ENCODE results near the gene EPHB2. TPM values are rescaled to one million over a fixed set of nuclear protein-coding genes. Genes with fewer than 3 reads are reported as not detected.
A peak's percentile ranks its signal among the peaks of the same experiment; 100 is the strongest.

The EPHB2 gene
- polyA plus RNA-seq, 4 donors, result 1.1 to 52.5 (median 15.8) TPM

GRCh38 chr1:22959545-22960360, 249.1 kb downstream of the EPHB2 start:
- Histone ChIP-seq H3K4me1 (ENCODE audit: control insufficient read depth in 3 of 3, insufficient read depth in 2 of 3, low read depth in 1 of 3, low read length in 2 of 3) (no peaks in the 10 kb centered on the region), H3K36me3 (ENCODE audit: control insufficient read depth in 3 of 3, insufficient read depth in 2 of 3, low read depth in 1 of 3, low read length in 3 of 3) (no peaks in the 10 kb centered on the region), H3K9me3 (ENCODE audit: control insufficient read depth in 2 of 2, insufficient read depth in 1 of 2, low read depth in 1 of 2, low read length in 1 of 2) (no peaks in the 10 kb centered on the region), H3K27ac (ENCODE audit: low read depth in 1 of 3, low read length in 2 of 3) (no peak overlapping the region), H3K4me3 (ENCODE audit: low read depth in 1 of 3, low read length in 3 of 3) (no peak overlapping the region), H3K27me3 (ENCODE audit: control insufficient read depth in 3 of 3, insufficient read depth in 3 of 3, low read length in 3 of 3) (peaks cover 0 to 12% (median 5%) of the 10 kb centered on the region in 3 donors)
- 63 to 74% (median 71%) methylated on average over 7 of the region's 7 CpGs for WGBS, 3 donors
- DNase-seq (peak; percentile 48 to 53), FAIRE-seq (no peak)

- no peak overlapping the region for H3K4me3 ChIP-seq (ENCODE audit: low read depth in 1 of 3, low read length in 3 of 3)
- peaks cover 0 to 5% of the 10 kb centered on the region in 2 donors for H3K9me3 ChIP-seq (ENCODE audit: control insufficient read depth in 2 of 2, insufficient read depth in 1 of 2, low read depth in 1 of 2, low read length in 1 of 2)
- H3K27me3 ChIP-seq (ENCODE audit: control insufficient read depth in 3 of 3, insufficient read depth in 3 of 3, low read length in 3 of 3), result no peaks in the 10 kb centered on the region
- H3K36me3 ChIP-seq (ENCODE audit: control insufficient read depth in 3 of 3, insufficient read depth in 2 of 3, low read depth in 1 of 3, low read length in 3 of 3), result no peaks in the 10 kb centered on the region
- WGBS, 3 donors, result 44 to 64% (median 61%) methylated on average over 3 of the region's 3 CpGs
- no peak for DNase-seq
- no peaks in the 10 kb centered on the region for H3K4me1 ChIP-seq (ENCODE audit: control insufficient read depth in 3 of 3, insufficient read depth in 2 of 3, low read depth in 1 of 3, low read length in 2 of 3)
- H3K27ac ChIP-seq (ENCODE audit: low read depth in 1 of 3, low read length in 2 of 3), result no peak overlapping the region
- no peak for FAIRE-seq
These were observed 251.9 kb downstream of the EPHB2 start for GRCh38 chr1:22962558-22962957.

GRCh38 chr1:22963044-22963677, 252.5 kb downstream of the EPHB2 start:
- Histone ChIP-seq H3K27me3 (ENCODE audit: control insufficient read depth in 3 of 3, insufficient read depth in 3 of 3, low read length in 3 of 3) (no peaks in the 10 kb centered on the region), H3K36me3 (ENCODE audit: control insufficient read depth in 3 of 3, insufficient read depth in 2 of 3, low read depth in 1 of 3, low read length in 3 of 3) (no peaks in the 10 kb centered on the region), H3K9me3 (ENCODE audit: control insufficient read depth in 2 of 2, insufficient read depth in 1 of 2, low read depth in 1 of 2, low read length in 1 of 2) (peaks cover 0 to 5% of the 10 kb centered on the region in 2 donors), H3K27ac (ENCODE audit: low read depth in 1 of 3, low read length in 2 of 3) (no peak overlapping the region), H3K4me3 (ENCODE audit: low read depth in 1 of 3, low read length in 3 of 3) (no peak overlapping the region), H3K4me1 (ENCODE audit: control insufficient read depth in 3 of 3, insufficient read depth in 2 of 3, low read depth in 1 of 3, low read length in 2 of 3) (no peaks in the 10 kb centered on the region)
- peak in 1 of 2 donors; percentile 32 for DNase-seq
- WGBS, 3 donors, result 75 to 84% (median 77%) methylated on average over 9 to 10 of the region's 10 CpGs
- FAIRE-seq, result no peak

- 74 to 81% (median 78%) methylated on average over 5 of the region's 5 CpGs for WGBS, 3 donors
- Histone ChIP-seq H3K9me3 (ENCODE audit: control insufficient read depth in 2 of 2, insufficient read depth in 1 of 2, low read depth in 1 of 2, low read length in 1 of 2) (peaks cover 0 to 5% of the 10 kb centered on the region in 2 donors), H3K27me3 (ENCODE audit: control insufficient read depth in 3 of 3, insufficient read depth in 3 of 3, low read length in 3 of 3) (peaks cover 0 to 2% (median 0%) of the 10 kb centered on the region in 3 donors), H3K27ac (ENCODE audit: low read depth in 1 of 3, low read length in 2 of 3) (no peak overlapping the region), H3K36me3 (ENCODE audit: control insufficient read depth in 3 of 3, insufficient read depth in 2 of 3, low read depth in 1 of 3, low read length in 3 of 3) (no peaks in the 10 kb centered on the region), H3K4me1 (ENCODE audit: control insufficient read depth in 3 of 3, insufficient read depth in 2 of 3, low read depth in 1 of 3, low read length in 2 of 3) (peaks cover 0 to 4% (median 0%) of the 10 kb centered on the region in 3 donors), H3K4me3 (ENCODE audit: low read depth in 1 of 3, low read length in 3 of 3) (no peak overlapping the region)
- DNase-seq, result no peak
- no peak for FAIRE-seq
These were observed 255.7 kb downstream of the EPHB2 start for GRCh38 chr1:22966309-22966708.

- DNase-seq, result no peak
- no peak for FAIRE-seq
- Histone ChIP-seq H3K36me3 (ENCODE audit: control insufficient read depth in 3 of 3, insufficient read depth in 2 of 3, low read depth in 1 of 3, low read length in 3 of 3) (no peaks in the 10 kb centered on the region), H3K4me3 (ENCODE audit: low read depth in 1 of 3, low read length in 3 of 3) (no peak overlapping the region), H3K27ac (ENCODE audit: low read depth in 1 of 3, low read length in 2 of 3) (no peak overlapping the region), H3K9me3 (ENCODE audit: control insufficient read depth in 2 of 2, insufficient read depth in 1 of 2, low read depth in 1 of 2, low read length in 1 of 2) (peaks cover 0 to 5% of the 10 kb centered on the region in 2 donors), H3K27me3 (ENCODE audit: control insufficient read depth in 3 of 3, insufficient read depth in 3 of 3, low read length in 3 of 3) (peaks cover 0 to 2% (median 0%) of the 10 kb centered on the region in 3 donors), H3K4me1 (ENCODE audit: control insufficient read depth in 3 of 3, insufficient read depth in 2 of 3, low read depth in 1 of 3, low read length in 2 of 3) (peaks cover 0 to 6% (median 0%) of the 10 kb centered on the region in 3 donors)
- WGBS, 3 donors, result 34 to 63% (median 61%) methylated on average over 2 of the region's 2 CpGs
These were observed 257.2 kb downstream of the EPHB2 start for GRCh38 chr1:22967833-22968232.

GRCh38 chr1:22969304-22969709, 258.7 kb downstream of the EPHB2 start:
- Histone ChIP-seq H3K4me1 (ENCODE audit: control insufficient read depth in 3 of 3, insufficient read depth in 2 of 3, low read depth in 1 of 3, low read length in 2 of 3) (peaks cover 0 to 6% (median 0%) of the 10 kb centered on the region in 3 donors), H3K27me3 (ENCODE audit: control insufficient read depth in 3 of 3, insufficient read depth in 3 of 3, low read length in 3 of 3) (peaks cover 0 to 2% (median 0%) of the 10 kb centered on the region in 3 donors), H3K9me3 (ENCODE audit: control insufficient read depth in 2 of 2, insufficient read depth in 1 of 2, low read depth in 1 of 2, low read length in 1 of 2) (peaks cover 0 to 5% of the 10 kb centered on the region in 2 donors), H3K36me3 (ENCODE audit: control insufficient read depth in 3 of 3, insufficient read depth in 2 of 3, low read depth in 1 of 3, low read length in 3 of 3) (no peaks in the 10 kb centered on the region), H3K27ac (ENCODE audit: low read depth in 1 of 3, low read length in 2 of 3) (no peak overlapping the region), H3K4me3 (ENCODE audit: low read depth in 1 of 3, low read length in 3 of 3) (no peak overlapping the region)
- FAIRE-seq, result no peak
- peak; percentile 56 to 64 for DNase-seq
- WGBS, 3 donors, result 2 to 11% (median 7%) methylated on average over 5 of the region's 5 CpGs

- H3K27ac ChIP-seq (ENCODE audit: low read depth in 1 of 3, low read length in 2 of 3), result no peak overlapping the region
- FAIRE-seq (no peak), DNase-seq (no peak)
- no peak overlapping the region for H3K4me3 ChIP-seq (ENCODE audit: low read depth in 1 of 3, low read length in 3 of 3)
- 71 to 85% (median 74%) methylated on average over 2 of the region's 2 CpGs for WGBS, 3 donors
- peaks cover 0 to 6% (median 0%) of the 10 kb centered on the region in 3 donors for H3K4me1 ChIP-seq (ENCODE audit: control insufficient read depth in 3 of 3, insufficient read depth in 2 of 3, low read depth in 1 of 3, low read length in 2 of 3)
- H3K9me3 ChIP-seq (ENCODE audit: control insufficient read depth in 2 of 2, insufficient read depth in 1 of 2, low read depth in 1 of 2, low read length in 1 of 2), result peaks cover 0 to 5% of the 10 kb centered on the region in 2 donors
- H3K36me3 ChIP-seq (ENCODE audit: control insufficient read depth in 3 of 3, insufficient read depth in 2 of 3, low read depth in 1 of 3, low read length in 3 of 3), result no peaks in the 10 kb centered on the region
- peaks cover 0 to 2% (median 0%) of the 10 kb centered on the region in 3 donors for H3K27me3 ChIP-seq (ENCODE audit: control insufficient read depth in 3 of 3, insufficient read depth in 3 of 3, low read length in 3 of 3)
These were observed 259.5 kb downstream of the EPHB2 start for GRCh38 chr1:22970096-22970495.
